NCI-H446 treated with DMSO at 0.1 percent for 48 hours (cell line): ENCODE data around the gene HSP90AA1.
"Not testable (repeated sequence)": the region's sequence is repeated elsewhere in the genome, so short reads cannot be mapped to it uniquely, and the experiment has no call there.

Experiments
- DNase-seq: peaks from one replicate; lab custom pipeline; 2025; lab: John Stamatoyannopoulos, UW

The HSP90AA1 gene

DNA sequence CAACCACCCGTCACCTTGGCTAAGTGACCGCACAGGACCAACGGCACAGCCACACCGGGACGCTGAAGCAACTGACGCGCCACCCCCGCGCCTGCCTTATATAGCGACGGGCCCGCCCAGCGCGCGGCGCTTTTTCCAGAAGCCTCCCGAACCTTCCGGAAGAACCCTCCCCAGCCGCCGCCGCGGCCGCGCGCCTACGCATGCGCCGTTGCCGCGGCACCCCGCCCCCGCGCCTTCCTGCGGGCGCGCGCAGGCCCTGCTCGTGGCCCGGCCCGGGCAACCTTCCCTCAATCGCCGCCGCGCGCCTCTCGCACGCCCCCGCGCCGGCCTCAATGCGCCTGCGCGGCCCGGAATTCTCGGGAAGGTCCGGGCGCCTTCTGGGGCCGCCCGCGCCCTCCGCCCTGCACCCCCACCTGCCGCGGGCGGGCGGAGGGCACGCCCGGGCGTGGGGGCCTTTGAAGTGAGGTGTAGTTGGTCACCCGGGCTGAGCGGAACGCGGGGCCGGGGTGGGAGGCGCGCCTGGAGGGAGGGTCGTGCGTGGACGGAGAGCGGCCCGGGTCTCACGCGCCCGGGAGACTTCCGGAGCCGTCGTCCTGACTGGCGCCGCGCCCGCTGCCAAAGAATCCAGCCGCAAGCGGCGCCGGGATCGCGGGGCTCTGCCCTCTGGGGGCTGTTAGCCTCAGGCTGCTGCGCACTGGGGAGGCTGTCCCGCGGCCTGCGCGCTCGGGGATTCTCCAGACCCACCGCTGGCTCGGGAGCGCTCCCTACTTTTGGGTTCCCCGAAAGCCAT, at the start of gene HSP90AA1:
Gene HSP90AA1, minus strand, starts transcription at position 73 of the 790 bp plus-strand sequence. CDS start 666 bp downstream, outside the sequence.
- peak; percentile 89 for DNase-seq

DNA sequence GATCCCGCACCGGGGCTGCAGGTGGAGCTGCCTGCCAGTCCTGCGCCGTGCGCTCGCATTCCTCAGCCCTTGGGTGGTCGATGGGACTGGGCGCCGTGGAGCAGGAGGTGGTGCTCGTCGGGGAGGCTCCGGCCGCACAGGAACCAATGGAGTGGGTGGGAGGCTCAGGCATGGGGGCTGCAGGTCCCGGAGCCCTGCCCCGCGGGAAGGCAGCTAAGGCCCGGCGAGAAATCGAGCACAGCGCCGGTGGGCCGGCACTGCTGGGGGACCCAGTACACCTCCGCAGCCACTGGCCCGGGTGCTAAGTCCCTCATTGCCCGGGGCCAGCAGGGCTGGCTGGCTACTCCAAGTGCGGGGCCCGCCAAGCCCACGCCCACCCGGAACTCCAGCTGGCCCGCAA, 48.6 kb upstream of the HSP90AA1 start:
- not testable (repeated sequence) for DNase-seq

DNA sequence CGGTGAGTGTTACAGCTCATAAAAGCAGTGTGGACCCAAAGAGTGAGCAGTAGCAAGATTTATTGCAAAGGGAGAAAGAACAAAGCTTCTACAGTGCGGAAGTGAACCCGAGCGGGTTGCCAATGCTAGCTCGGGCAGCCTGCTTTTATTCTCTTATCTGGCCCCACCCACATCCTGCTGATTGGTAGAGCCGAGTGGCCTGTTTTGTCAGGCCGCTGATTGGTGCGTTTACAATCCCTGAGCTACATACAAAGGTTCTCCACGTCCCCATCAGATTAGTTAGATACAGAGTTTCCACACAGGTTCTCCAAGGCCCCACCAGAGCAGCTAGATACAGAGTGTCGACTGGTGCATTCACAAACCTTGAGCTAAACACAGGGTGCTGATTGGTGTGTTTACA, 47.9 kb upstream of the HSP90AA1 start:
- DNase-seq: not testable (repeated sequence)

DNA sequence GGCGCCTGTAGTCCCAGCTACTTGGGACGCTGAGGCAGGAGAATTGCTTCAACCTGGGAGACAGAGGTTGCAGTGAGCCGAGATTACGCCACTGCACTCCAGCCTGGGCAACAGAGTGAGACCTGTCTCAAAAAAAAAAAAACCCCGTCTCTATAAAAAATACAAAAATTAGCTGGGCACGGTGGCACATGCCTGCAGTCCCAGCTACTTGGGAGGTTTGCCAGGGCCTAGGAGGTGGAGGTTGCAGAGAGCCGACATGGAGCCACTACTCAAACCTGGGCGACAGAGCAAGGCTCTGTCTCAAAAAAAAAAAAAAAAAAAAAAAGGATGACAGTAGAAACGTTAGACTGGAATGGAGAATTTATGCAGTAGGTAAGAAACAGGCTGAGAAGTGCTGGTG, 47.2 kb upstream of the HSP90AA1 start:
- DNase-seq: not testable (repeated sequence)

DNA sequence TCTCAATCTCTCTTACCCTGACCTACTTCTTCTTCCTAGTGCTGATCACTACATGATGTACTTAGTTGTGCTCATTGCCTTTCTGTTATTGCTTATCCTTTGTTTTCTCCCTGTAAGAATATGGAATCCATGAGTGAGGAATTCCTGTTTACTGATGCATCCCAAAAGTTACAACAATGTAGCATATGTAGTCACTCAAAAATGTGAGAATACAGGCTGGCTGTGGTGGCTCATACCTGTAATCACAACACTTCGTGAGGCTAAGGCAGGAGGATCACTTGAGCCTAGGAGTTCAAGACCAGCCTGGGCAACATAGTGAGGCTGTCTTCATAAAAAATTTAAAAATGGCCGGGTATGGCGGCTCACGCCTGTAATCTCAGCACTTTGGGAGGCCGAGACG, 44.9 kb upstream of the HSP90AA1 start:
- no peak for DNase-seq

DNA sequence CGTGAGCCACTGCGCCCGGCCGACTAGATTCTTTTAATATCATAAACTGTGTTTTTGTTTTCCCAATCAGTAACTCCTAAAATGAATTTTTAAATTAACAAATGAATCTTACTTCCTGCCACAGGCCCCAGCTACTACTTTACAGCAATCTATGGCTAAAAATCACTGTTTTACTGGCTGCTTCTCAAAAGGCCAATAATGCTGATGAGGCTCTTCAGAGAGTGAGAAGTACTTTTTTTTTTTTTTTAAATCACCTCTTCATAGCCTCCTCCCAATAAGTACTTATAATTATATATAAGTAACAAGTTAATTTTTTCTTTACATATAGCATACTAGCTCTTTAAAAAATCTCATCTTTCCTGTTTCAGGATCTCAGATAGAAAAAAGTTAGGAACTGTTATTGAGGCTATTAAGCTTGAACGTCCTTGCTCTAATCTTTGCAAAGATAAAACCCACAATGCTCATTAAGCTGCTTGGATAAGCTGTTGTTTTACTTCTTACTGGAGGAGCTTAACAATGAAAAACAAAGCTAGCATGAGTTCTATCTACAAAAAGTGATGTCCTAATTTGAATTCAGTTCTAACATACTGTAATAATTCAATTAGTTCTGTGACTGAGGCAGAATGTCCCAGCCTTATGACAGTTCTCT, 40.1 kb upstream of the HSP90AA1 start:
- no peak for DNase-seq

DNA sequence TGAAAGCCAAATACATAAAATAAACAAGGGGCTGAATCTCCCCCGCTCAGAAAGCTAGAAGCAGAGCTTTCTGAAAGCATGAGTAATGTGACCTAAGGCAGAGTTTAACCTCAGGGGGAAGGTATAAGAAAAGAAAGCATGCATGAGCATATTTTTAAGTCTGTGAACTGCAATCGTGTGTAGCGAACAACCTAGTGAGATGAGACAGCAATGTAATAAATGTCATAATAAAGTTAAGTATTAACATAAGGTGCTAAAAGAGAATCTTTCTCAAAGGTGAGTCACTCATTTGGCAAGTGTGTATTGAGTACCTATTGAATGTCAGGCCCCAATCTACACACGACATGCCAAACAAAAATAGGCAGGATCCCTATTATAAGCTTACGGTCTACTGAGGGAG, 38.7 kb upstream of the HSP90AA1 start:
- DNase-seq: no peak

DNA sequence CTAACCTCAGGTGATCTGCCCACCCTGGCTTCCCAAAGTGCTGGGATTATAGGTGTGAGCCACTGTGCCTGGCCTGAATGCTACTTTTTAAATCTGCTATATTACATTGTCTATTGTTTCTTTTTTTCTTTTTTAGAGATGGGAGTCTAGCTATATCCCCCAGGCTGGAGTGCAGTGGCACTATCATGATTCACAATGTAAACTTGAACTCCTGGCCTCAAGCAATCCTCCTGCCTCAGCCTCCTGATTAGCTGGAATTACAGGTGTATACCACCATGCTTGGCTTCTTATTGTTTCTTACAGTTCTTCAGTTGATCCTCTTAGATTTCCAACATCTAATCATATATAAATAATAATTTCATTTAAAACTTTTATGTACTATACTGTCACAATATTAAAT, 37.6 kb upstream of the HSP90AA1 start:
- no peak for DNase-seq

DNA sequence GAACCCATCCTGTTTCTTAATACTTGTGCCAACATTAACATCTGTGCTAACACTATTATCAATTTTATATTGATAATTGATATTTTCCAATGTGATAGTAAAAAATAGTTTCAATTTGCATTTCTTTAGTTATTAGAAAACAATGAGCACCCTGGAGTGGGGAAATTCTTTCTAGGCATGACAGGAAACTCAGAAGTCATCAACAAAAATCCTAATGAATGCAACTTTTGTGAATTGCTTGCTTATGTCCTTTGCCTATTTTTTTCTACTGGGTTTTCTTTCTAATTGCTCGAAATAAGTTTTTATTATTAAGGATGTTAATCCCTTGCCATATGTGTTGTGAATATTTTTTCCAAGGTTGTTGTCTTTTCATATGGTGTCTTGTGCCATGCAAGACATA, 34.7 kb upstream of the HSP90AA1 start:
- no peak for DNase-seq

DNA sequence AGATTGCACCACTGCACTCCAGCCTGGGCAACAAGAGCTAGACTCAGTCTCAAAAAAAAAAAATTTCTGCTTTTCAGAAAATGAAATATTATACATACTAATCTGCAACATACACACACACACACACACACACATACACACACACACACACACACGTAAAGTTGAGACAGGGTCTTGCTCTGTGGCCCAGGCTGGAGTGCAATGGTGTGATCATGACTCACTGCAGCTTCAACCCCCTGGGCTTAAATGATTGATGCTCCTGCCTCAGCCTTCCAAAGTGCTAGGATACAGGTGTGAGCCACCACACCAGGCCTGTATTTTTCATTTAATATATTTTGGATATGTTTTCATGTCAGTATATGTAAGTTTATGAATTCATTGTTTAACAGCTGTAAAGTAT, 34.0 kb upstream of the HSP90AA1 start:
- DNase-seq: no peak

DNA sequence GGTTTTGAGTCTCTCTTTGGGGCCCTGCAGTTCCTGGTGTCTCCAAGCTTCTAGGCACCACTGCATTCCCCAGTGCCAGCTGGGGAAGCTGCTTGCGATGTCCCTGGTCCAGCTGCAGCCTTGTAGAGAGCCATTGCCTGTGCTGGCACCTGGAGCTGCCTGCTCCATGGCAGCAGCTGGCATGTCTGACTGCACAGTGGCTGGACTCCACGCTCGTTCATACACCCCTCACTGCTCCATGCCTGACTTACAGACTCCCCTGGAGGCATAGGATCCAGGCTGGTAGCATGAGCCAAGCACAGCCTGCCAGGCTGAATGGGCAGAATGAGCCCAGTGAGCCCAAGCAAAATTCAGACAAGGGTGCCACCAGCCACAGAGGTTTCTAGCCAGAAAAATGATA, 31.0 kb upstream of the HSP90AA1 start:
- DNase-seq: no peak

DNA sequence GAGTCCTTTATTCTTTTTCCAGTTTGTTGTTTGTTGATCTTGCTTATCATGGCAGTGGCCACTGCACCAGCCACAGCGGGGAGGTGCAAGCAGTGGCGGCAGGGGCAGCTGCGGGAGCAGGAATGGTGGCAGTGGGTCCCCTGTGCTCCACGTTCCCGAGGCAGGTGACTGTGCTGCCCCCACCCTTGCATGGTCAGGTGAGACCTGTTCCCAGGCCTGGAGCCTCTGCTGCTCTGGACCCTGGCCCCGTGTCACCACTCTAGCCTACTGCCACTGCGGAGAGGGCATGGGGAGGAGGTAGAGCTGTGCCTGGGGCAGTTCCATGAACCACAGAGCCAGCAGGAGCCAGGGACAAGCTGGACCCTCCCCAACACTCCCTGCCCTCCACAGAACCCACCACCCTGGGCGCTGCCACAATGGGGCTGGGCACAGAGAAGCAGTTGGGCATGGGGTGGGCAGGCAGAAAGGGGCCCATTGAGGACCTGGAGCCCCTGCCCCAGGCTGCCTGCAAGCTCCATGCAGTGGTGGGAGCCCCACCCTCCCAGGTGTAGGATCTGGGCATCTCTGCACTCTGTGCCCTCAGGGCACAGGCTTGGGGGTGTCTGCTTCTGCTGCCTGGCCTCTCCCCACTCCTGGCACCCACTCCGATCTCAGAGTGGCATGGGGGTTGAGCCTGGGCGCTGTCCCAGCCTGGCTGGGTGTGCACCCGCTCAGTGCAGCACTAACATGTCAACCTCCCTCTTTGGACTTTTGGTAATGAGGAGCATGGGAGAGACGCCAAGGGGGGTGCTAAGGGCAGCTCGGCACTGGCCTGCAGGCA, 29.7 kb upstream of the HSP90AA1 start:
- DNase-seq: no peak

DNA sequence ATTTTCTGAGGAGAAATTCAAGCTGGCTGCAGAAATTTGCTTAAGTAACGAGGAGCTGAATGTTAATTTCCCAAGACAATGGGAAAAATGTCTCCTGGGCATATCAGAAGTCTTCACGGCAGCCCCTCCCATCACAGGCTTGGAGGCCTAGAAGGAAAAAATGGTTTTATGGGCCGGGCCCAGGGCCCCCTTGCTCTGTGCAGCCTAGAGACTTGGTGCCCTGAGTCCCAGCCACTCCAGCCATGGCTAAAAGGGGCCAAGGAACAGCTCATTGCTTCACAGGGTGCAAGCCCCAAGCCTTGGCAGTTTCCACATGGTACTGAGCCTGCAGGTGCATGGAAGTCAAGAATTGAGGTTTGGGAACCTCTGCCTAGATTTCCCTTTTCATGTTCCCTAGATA, 24.3 kb upstream of the HSP90AA1 start:
- no peak for DNase-seq

DNA sequence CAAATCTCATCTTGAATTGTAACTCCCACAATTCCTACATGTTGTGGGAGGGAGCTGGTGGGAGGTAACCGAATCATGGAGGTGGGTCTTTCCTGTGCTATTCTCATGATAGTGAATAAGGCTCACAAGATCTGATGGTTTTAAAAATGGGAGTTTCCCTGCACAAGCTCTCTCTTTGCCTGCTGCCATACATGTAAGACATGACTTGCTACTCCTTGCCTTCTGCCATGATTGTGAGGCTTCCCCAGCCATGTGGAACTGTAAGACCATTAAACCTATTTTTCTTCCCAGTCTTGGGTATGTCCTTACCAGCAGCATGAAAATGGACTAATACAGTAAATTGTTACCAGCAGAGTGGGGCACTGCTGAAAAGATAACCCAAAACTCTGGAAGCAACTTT, 22.5 kb upstream of the HSP90AA1 start:
- not testable (repeated sequence) for DNase-seq

DNA sequence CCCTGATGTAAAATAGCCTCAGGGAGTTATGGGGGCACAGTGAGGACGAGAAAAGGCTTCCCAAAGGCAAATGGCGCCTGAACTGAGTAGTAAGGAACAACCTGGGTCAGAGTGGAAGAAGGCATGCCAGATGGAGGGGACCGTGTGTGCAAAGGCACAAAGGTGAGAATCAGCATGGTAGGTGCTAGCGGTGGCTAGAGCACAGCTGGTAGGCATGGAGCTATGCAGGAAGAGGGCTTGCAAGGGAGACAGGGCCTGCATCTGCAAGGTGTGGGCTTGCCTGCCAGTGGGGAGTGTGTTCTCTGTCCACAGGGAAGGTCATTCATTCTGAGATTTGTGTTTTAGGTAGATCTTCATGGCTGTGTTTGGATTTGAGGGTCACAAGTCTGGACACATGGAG, 18.5 kb upstream of the HSP90AA1 start:
- no peak for DNase-seq

DNA sequence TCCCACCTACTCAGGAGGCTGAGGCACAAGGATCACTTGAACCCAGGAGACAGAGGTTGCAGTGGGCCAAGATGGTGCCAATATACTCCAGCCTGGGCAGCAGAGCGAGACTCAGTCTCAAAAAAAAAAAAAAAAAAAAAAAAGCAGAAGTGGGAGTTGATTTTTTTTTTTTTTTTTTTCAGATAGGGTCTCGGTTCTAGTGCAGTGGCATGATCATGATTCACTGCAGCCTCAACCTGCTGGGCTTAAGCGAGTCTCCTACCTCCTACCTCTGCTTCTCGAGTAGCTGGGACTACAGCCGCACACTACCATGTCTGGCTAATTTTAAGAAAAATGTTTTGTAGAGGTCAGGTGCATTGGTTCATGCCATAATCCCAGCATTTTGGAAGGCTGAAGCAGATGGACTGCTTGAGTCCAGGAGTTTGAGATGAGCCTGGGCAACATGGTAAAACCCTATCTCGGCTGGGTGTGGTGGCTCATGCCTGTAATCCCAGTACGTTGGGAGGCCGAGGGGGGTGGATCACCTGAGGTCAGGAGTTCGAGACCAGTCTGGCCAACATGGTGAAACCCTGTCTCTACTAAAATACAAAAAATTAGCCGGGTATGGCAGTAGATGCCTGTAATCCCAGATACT, 16.3 kb upstream of the HSP90AA1 start:
- DNase-seq: no peak

DNA sequence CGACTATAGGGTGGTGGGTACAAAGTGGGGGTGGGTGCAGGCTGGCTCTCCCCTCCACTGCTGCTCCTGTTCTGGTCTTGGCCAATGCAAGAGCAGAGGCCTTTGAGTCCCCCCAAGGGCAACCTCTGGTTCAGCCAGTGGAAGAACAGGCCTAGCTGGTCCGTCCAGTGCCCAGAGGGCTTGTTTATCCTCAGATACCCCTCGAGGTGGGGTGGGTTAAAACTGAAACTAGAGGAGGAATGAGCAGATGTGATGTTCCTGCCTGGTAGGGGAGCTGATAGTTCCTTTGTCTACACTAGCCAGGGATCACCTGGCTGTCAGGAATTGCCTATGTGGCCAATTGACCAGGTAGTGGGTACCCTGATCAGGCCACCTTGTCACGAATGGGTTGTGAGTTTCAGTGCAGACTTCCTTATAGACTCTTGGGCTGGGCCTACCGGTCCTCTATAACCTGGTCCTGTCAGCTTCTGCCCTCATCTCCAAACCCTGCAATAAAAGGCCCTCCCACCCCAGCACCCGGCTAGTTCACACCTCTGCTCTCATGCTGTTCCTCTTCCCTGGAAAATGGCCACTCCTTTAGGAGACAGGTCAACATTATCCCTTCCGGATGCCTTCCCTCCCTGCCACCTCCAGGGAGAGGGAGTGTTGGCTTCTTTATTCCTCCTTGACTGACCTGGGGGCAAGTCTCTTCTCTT, 10.7 kb upstream of the HSP90AA1 start:
- DNase-seq: no peak

DNA sequence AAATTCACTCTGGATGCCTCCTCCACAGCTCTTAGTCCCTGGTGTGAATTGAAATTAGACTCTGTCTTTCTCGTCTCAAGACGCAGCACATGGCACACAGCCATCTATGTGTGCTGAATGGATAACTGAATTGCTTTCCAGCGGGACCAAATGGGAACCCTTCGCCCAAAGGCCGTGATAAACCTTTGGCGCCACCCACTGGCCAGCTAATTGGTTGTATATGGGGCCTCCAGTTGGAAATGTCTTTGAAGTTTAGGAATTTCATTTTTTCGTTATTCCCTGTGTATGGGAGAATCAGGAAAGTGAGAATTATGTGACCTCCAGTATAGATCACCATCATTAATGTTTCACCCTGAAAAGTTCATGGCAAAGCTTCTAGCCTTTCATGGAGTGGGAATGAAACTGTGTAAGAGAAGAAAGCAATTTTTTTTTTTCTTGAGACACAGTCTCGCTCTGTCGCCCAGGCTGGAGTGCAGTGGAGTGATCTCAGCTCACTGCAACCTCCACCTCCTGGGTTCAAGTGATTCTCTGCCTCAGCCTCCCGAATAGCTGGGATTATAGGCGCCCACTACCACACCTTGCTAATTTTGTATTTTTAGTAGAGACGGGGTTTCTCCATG, 9.8 kb upstream of the HSP90AA1 start:
- DNase-seq: peak; percentile 67

DNA sequence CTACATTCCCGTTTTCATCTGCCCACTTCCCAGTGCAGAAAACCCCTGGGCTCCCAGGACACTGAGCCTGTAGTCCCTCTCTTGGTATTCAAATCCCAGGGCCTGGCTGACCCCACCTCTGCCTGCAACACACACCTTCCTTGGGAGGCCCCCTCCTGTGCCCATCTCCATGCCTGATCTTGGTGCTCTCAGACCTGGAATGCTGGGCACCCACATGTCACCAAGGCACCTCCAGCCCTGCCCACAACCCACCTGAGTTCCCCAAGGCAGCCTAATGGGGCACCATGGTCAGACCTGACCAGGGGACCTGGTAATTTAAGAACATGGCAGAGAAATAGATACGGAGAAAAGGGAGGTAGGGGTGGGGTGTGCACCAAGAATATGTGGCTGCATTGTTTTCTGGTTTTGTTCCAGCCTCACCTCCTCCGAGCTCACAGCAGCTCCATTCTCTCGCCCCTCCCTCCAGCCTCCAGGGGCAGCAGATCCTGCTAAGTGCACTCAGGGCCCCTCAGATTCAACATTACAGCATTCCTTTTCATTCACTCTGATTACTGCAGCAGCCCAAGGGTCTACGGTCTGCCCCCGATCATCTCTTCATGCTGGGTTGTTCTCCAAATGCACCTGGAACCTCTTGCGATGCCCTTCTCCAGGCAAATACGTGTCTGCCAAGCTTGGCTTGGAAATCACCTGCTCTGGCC, 9.2 kb upstream of the HSP90AA1 start:
- no peak for DNase-seq

DNA sequence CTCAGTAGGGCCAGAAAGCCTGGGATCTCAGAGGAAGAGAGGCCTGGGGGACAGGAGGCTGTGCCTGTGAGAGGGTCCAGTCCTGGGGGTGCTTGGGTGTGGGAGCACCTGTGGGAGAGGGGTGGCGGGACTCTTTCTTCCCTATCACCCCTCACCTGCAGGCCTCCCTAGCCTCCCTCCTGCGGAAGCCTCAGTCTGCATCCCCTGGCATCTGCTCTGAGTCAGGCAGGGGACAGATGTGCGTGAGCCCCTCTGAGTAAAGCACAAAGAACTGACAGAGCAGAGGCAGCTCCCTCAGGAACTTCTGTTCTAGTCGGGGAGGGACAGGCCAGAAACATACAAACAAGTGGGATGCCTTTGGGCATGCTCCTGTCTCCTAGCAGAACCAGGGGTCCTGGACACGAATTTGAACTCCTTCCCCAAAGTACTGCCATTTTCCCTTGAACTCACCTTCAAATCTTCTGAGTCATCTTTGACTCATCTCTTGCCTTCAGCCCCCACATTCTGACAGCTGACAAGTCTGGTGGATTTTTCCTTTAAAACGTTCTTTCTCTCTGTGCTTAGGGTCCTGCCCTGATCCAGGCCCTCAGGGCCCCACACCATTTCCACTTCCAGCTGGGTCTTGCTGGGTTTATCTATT, 8.5 kb upstream of the HSP90AA1 start:
- no peak for DNase-seq
